GM12875 (cell line): ENCODE data around the gene ZNF273.

ENCODE experiments used
- H3K4me3 ChIP-seq: one replicate; pipeline ENCODE4 v1.5.1; 2011; ENCODE audit warnings: low read depth, low read length, control low read depth
- CTCF ChIP-seq: IDR thresholded peaks from 2 replicates; pipeline ENCODE4 v1.5.1; 2011; ENCODE audit warnings: low read depth, mild to moderate bottlenecking, control low read depth, inconsistent platforms, low read length, moderate library complexity, borderline replicate concordance; ENCODE audit not compliant: insufficient read depth

Gene ZNF273

GRCh38 chr7:64868499-64868898 lies 34.6 kb upstream of the ZNF273 start:
- TF ChIP-seq CTCF = no peak
- H3K4me3 ChIP-seq = no peak overlapping the region

DNA sequence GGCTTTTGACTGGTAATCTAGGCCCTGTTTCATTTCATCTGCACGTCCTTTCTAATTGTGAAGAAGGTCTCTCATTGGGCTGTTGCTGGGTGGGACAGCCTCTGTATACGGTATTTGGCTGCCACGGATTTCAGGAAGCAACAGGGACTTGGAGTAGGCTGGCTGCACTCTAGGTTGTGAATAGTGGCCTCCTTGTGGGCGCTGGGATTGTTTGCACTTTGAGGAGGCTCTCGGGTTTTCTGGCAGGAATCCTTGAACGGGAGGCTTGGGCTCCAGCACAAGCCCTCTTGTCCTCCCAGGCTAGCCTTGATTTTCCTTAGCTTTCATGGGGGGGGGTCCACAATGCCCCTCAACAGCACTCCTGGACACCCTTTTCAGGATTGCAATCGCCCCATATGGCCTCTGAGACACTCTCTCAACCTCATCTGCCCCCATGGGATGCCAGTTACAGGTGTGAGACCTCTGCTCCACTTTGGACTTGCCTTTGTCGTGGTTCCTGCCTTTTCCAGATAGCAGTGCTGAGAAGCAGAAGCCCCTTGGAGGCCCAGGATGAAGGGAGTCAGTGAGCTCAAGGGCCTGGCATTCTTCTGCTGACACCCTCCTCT lies 33.9 kb upstream of the ZNF273 start:
- no peak for TF ChIP-seq CTCF

GRCh38 chr7:64869912-64870562 lies 33.0 kb upstream of the ZNF273 start:
- TF ChIP-seq CTCF = no peak
- H3K4me3 ChIP-seq = no peak overlapping the region

More for the DNA sequence above, 33.9 kb upstream of the ZNF273 start:
- no peak overlapping the region for H3K4me3 ChIP-seq

DNA sequence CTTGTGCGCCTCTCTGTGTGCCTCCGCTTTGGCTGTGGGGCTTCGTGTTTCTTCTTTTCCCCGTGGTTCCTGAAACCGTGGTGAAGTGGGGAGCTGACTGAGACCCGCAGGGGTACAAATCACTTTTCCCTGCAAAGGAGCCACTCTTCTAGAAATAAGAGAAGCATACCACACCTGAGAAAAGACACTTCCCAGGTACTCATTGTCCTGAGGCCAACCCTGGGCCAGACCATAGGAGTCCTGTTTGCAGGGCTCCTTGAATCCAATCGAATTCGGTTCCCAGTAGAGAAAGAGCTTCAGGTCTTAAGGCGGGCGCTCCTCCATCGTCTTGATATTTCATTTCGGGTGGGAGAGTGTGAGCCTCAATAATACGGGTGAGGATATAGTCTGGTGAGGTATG lies 32.4 kb upstream of the ZNF273 start:
- H3K4me3 ChIP-seq = no peak overlapping the region
- no peak for TF ChIP-seq CTCF

DNA sequence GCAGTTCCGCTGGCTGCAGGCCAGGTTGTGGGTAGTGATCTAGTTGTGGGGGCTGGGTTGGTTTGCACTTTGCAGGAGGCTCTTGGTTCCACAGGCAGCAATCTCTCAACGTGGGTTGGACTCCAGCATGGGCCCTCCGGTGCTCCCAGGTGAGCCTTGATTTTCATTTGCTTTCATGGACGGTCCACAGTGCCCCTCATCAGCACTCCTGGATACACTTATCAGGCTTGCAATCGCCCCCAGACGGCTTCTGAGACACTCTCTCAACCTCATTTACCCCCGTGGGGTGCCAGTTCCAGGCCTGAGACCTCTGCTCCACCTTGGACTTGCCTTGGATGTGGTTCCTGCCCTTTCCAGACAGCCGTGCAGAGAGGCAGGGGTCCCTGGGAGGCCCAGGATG lies 31.3 kb upstream of the ZNF273 start:
- no peak overlapping the region for H3K4me3 ChIP-seq
- TF ChIP-seq CTCF = no peak

GRCh38 chr7:64872351-64873154 lies 30.5 kb upstream of the ZNF273 start:
- no peak for TF ChIP-seq CTCF
- H3K4me3 ChIP-seq = no peak overlapping the region
